Measurements from ENCODE around the gene PER3. TPM values are rescaled to one million over a fixed set of nuclear protein-coding genes. Genes with fewer than 3 reads are reported as not detected.

PER3 gene
- total and polyA plus RNA-seq, 8 donors: 3.2 to 55.8 (median 11.1) TPM

GRCh38 chr1:7888248-7889081 lies 104.4 kb downstream of the PER3 start:
- TF ChIP-seq CTCF (IDR thresholded peaks at IDR 0.05) (no peak), EP300 (IDR thresholded peaks at IDR 0.05) (no peak), POLR2A (IDR thresholded peaks at IDR 0.05) (no peak), POLR2AphosphoS5 (IDR thresholded peaks at IDR 0.05) (no peak)
- Histone ChIP-seq H3K4me1 (peaks cover 0 to 9% (median 0%) of the 10 kb centered on the region in 4 donors), H3K4me3 (no peak overlapping the region), H3K27me3 (peaks cover 0 to 29% (median 0%) of the 10 kb centered on the region in 3 donors), H3K27ac (no peak overlapping the region), H3K9me3 (no peaks in the 10 kb centered on the region), H3K36me3 (no peaks in the 10 kb centered on the region)
- no peak for DNase-seq
- WGBS, 5 donors: 74 to 88% (median 83%) methylated on average over 9 of the region's 9 CpGs
- intact Hi-C loops (cut with DNase I; ENCODE audit: low total_unique reads): no loop called here

- H3K4me3 ChIP-seq: no peak overlapping the region
- H3K9me3 ChIP-seq: no peaks in the 10 kb centered on the region
- TF ChIP-seq EP300 (IDR thresholded peaks at IDR 0.05): no peak
- no peak for TF ChIP-seq CTCF (IDR thresholded peaks at IDR 0.05)
- TF ChIP-seq POLR2A (IDR thresholded peaks at IDR 0.05): no peak
- no peak for TF ChIP-seq POLR2AphosphoS5 (IDR thresholded peaks at IDR 0.05)
- peaks cover 0 to 8% (median 0%) of the 10 kb centered on the region in 4 donors for H3K4me1 ChIP-seq
- intact Hi-C loops (cut with DNase I; ENCODE audit: low total_unique reads): no loop called here
- H3K36me3 ChIP-seq: no peaks in the 10 kb centered on the region
- 95 to 100% (median 98%) methylated on average over 2 of the region's 2 CpGs for WGBS, 5 donors
- DNase-seq: no peak
- peaks cover 0 to 29% (median 0%) of the 10 kb centered on the region in 3 donors for H3K27me3 ChIP-seq
- no peak overlapping the region for H3K27ac ChIP-seq
Observed at GRCh38 chr1:7890853-7891252, 106.8 kb downstream of the PER3 start.

DNA sequence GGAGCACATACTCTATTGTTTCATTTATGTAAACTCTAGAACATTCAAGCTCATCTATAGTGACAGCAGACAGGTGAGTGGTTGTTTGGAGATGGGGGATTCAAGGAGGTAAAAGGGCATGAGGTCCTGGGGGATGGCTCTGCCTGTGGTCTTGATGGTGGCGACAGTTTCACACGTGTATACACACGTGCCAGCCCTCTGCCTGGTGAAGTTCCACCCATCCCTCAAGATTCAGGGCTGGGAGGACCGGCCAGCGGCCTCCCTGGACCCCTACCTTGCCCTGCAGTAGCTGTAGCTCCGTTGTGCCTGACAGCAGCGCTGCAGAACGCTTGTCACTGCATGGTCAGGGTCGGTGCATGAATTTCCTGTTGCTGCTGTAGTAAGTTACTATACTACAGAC lies 107.7 kb downstream of the PER3 start:
- Histone ChIP-seq H3K27ac (no peak overlapping the region), H3K36me3 (no peaks in the 10 kb centered on the region), H3K27me3 (peaks cover 0 to 22% (median 0%) of the 10 kb centered on the region in 3 donors), H3K4me1 (no peaks in the 10 kb centered on the region), H3K9me3 (no peaks in the 10 kb centered on the region), H3K4me3 (no peak overlapping the region)
- intact Hi-C loops (cut with DNase I; ENCODE audit: low total_unique reads): no loop called here
- DNase-seq: no peak
- TF ChIP-seq POLR2AphosphoS5 (IDR thresholded peaks at IDR 0.05): no peak
- WGBS, 5 donors: 61 to 70% (median 66%) methylated on average over 7 to 9 of the region's 9 CpGs

DNA sequence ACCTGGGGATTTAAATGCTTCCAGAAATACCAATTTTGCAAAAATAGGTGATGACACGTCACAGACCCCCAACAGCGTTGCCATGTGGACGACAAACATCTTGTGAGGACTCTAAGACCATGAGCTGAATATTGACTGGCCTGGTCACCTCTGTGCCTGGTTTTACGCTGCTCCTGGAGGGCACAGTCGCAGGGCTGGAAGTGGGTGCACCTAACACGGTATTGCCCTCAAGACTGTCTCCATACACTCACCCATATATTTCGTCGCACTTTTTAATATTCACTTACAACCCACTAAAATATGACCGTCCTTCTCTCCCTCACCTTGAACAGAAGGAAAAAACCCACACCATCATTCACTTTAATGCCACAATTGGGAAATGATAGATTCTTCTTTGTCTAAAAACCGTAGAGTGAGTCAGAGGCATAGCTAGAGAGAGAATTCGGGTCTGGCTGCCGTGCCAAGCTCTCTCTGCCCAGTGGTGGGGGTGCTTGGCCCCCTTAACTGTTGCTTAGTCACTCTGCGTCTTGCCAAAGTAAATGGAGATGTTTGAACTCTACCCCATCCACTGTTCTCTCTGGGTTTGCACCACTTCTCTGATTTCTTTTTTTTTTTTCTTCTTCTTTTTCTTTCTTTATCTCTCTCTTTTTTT lies 109.6 kb downstream of the PER3 start:
- 80 to 86% (median 84%) methylated on average over 13 of the region's 13 CpGs for WGBS, 5 donors
- DNase-seq: no peak
- peaks cover 0 to 9% (median 0%) of the 10 kb centered on the region in 3 donors for H3K27me3 ChIP-seq
- no peaks in the 10 kb centered on the region for H3K9me3 ChIP-seq
- H3K27ac ChIP-seq: no peak overlapping the region
- intact Hi-C loops (cut with DNase I; ENCODE audit: low total_unique reads): no loop called here
- TF ChIP-seq POLR2AphosphoS5 (IDR thresholded peaks at IDR 0.05) (no peak), POLR2A (IDR thresholded peaks at IDR 0.05) (no peak), EP300 (IDR thresholded peaks at IDR 0.05) (no peak), CTCF (IDR thresholded peaks at IDR 0.05) (no peak)
- H3K36me3 ChIP-seq: no peaks in the 10 kb centered on the region
- H3K4me3 ChIP-seq: no peak overlapping the region
- H3K4me1 ChIP-seq: no peaks in the 10 kb centered on the region

Other genes starting within 250 kb of the PER3 start
- gene VAMP3, start 13.0 kb upstream of the PER3 start, total RNA-seq: 100 to 1,000 TPM in 3 of 5 donors, 10 to 100 TPM in 2; 20.9 to 133 (median 112) TPM
- 10 to 100 TPM; 42.0 to 98.5 (median 67.1) TPM for gene VAMP3, start 13.0 kb upstream of the PER3 start, polyA plus RNA-seq
- gene UTS2, start 68.8 kb downstream of the PER3 start, total RNA-seq: under 1 TPM in 1 of 5 donors, not detected in 4; 0.73 TPM
- not detected for gene UTS2, start 68.8 kb downstream of the PER3 start, polyA plus RNA-seq
- under 1 TPM in 2 of 5 donors, not detected in 3; 0.37 to 0.58 TPM for gene TNFRSF9, start 156.5 kb downstream of the PER3 start, total RNA-seq
- gene TNFRSF9, start 156.5 kb downstream of the PER3 start, polyA plus RNA-seq: under 1 TPM; 0.06 to 0.46 (median 0.08) TPM
- 100 to 1,000 TPM in 2 of 5 donors, 10 to 100 TPM in 3; 41.4 to 149 (median 98.1) TPM for gene PARK7, start 177.4 kb downstream of the PER3 start, total RNA-seq
- gene PARK7, start 177.4 kb downstream of the PER3 start, polyA plus RNA-seq: 100 to 1,000 TPM; 281 to 350 (median 311) TPM
- gene ERRFI1, start 242.0 kb downstream of the PER3 start, total RNA-seq: 100 to 1,000 TPM in 3 of 5 donors, 10 to 100 TPM in 1, 1 to 10 TPM in 1; 3.5 to 201 (median 134) TPM
- 10 to 100 TPM; 31.4 to 47.7 (median 41.4) TPM for gene ERRFI1, start 242.0 kb downstream of the PER3 start, polyA plus RNA-seq